OCI-LY7 (cell line): ENCODE measurements around the gene LTA4H. TPM values are rescaled to one million over a fixed set of nuclear protein-coding genes. Genes with fewer than 3 reads are reported as not detected.

Experiments
- BruUV-seq: library from RNA; stranded (reverse); fragments of 400-500 nt; replicated peaks from 2 replicates; lab custom pipeline; 2021; lab: Mats Ljungman, UMichigan
- CTCF ChIA-PET: fragments of 300-600 bp; sonication (Branson Sonifier 250); formaldehyde crosslinking; loops from one replicate; lab custom pipeline; 2022; ENCODE audit warnings: antibody characterized with exemption; ENCODE audit not compliant: unreplicated experiment; lab: Charles Lee
- POLR2A ChIA-PET: fragments of 300-600 bp; sonication (Branson Sonifier 250); formaldehyde crosslinking; loops from one replicate; lab custom pipeline; 2022; ENCODE audit warnings: antibody characterized with exemption; lab: Charles Lee
- DNase-seq: peaks from one replicate; pipeline ENCODE4 v3.0.0-alpha.2; 2015; ENCODE audit warnings: low spot score
- H2AFZ ChIP-seq: fragments of 200-600 bp; sonication (generic), shearing (Covaris generic); 2 replicates; pipeline ENCODE4 v1.6.1; 2014; ENCODE audit warnings: mild to moderate bottlenecking, antibody characterized with exemption, low read length, moderate library complexity
- H3K27ac ChIP-seq: fragments of 200-600 bp; sonication (generic); 2 replicates; pipeline ENCODE4 v1.5.1; 2014; ENCODE audit warnings: mixed run types, low read depth, mild to moderate bottlenecking, moderate library complexity, low read length, inconsistent platforms; ENCODE audit not compliant: poor library complexity, severe bottlenecking
- H3K36me3 ChIP-seq: fragments of 200-600 bp; sonication (generic); 2 replicates; pipeline ENCODE4 v1.6.1; 2014; ENCODE audit warnings: mild to moderate bottlenecking, antibody characterized with exemption, low read length, moderate library complexity, mixed read lengths; ENCODE audit not compliant: insufficient read depth
- H3K4me1 ChIP-seq: fragments of 200-600 bp; sonication (generic); 2 replicates; pipeline ENCODE4 v1.5.1; 2014; ENCODE audit warnings: mild to moderate bottlenecking, low read length; ENCODE audit not compliant: insufficient read depth, poor library complexity, severe bottlenecking
- H3K4me2 ChIP-seq: fragments of 200-600 bp; sonication (generic); 2 replicates; pipeline ENCODE4 v1.6.1; 2014; ENCODE audit warnings: mild to moderate bottlenecking, low read length
- H3K4me3 ChIP-seq: fragments of 200-600 bp; sonication (generic); 2 replicates; pipeline ENCODE4 v1.5.1; 2014; ENCODE audit warnings: mild to moderate bottlenecking, low read depth, low read length; ENCODE audit not compliant: poor library complexity, severe bottlenecking
- H3K79me2 ChIP-seq: fragments of 200-600 bp; sonication (generic); 2 replicates; pipeline ENCODE4 v1.6.1; 2016; ENCODE audit warnings: low read depth, mild to moderate bottlenecking, low read length, moderate library complexity, mixed read lengths; ENCODE audit not compliant: insufficient read depth
- H3K9me2 ChIP-seq: fragments of 200-600 bp; sonication (generic); 2 replicates; pipeline ENCODE4 v1.6.1; 2016; ENCODE audit warnings: mild to moderate bottlenecking, low read length, mixed read lengths; ENCODE audit not compliant: insufficient read depth
- H3K9me3 ChIP-seq: fragments of 200-600 bp; sonication (generic); 2 replicates; pipeline ENCODE4 v1.6.1; 2014; ENCODE audit warnings: mild to moderate bottlenecking, mixed run types, low read length, mixed read lengths
- H4K20me1 ChIP-seq: fragments of 200-600 bp; sonication (generic); 2 replicates; pipeline ENCODE4 v1.6.1; 2014; ENCODE audit warnings: mild to moderate bottlenecking, antibody characterized with exemption, low read length, moderate library complexity, mixed read lengths; ENCODE audit not compliant: insufficient read depth
- EZH2phosphoT487 ChIP-seq: fragments of 200-600 bp; sonication (generic); IDR thresholded peaks from 2 replicates; pipeline ENCODE4 v1.6.1; 2018; ENCODE audit warnings: low read depth, borderline replicate concordance, mild to moderate bottlenecking, mixed run types, antibody characterized with exemption, low read length, moderate library complexity, mixed read lengths
- intact Hi-C: fragments of 100-400 bp; cut with micrococcal nuclease; formaldehyde crosslinking; loops from one replicate; pipeline ENCODE4 v1.10.0; 2022; ENCODE audit not compliant: unreplicated experiment
- total RNA-seq, 2 experiments: library from RNA; depleted of rRNA in 1 of 2; stranded (reverse); fragments of >200 nt in 1 of 2; shearing (Covaris generic) in 1 of 2; gene quantifications; 2 replicates each; pipeline ENCODE4 v1.2.3, GENCODE V29; 2014 to 2022
- TF ChIP-seq, protein P1 (sequence below): fragments of 200-600 bp; sonication (generic); conservative IDR thresholded peaks from 2 replicates; pipeline ENCODE4 v1.5.1; 2014; ENCODE audit warnings: mild to moderate bottlenecking, antibody characterized with exemption, low read length, moderate library complexity, mixed read lengths

LTA4H gene
- total RNA-seq, 2 experiments from 2014 or later, result 86.7 to 122 TPM

DNA sequence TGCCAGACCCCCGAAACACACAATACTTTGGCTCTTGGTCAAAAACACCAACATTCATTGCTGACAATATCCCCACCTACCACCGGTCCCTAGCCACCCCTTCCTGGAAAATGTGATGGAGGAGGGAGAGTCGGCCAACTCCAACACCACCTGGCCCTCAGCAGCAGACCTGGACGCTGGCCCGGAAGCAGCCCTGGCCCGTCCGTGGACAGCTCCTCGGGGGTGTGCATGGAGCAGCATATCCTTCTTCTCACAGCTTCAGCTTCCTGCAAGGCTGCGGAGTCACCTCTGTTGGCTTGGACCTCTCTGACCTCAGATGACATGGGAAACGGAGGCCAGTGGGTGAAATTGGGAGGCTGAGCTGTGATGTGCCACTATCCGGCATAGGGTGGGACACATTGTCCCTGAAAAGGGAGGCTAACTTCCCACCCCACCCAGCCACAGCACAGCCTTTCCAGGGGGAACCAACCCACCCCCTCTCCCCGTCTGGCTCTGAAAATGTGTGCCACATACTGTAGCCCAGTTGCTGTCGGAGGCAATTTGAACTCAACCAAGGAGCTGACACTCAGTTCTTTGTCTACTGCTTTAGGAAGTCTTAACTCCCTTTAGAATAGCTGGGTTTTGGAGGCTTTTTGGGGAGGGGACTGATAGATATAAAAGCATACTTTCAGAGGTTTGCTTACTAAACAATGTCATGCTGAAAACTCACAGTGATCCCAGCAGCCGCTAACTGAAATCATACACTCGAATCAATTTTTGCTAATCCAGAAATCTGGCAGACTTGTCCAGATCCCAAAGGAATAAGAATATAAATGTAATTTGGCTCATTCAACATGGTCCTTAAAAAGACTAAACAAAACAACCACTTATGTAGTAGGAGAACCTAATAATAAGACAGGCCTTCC is 43.1 kb upstream of the LTA4H start:
- H3K4me3 ChIP-seq, result no peak overlapping the region
- no peaks in the 10 kb centered on the region for H3K9me2 ChIP-seq
- no peak overlapping the region for H3K4me2 ChIP-seq
- H3K27ac ChIP-seq, result no peak overlapping the region
- no peaks in the 10 kb centered on the region for H3K9me3 ChIP-seq
- ChIA-PET POLR2A (interaction anchor here (0.7 to 0.9 kb wide), 3 partner anchors 11 to 72 kb away, joined by 3 to 5 read pairs (median 3); no protein-coding TSS in a partner anchor), CTCF (interaction anchor here (0.6 kb wide), 1 partner anchor 604 kb away, joined by 21 read pairs; no protein-coding TSS in a partner anchor)
- no peaks in the 10 kb centered on the region for H4K20me1 ChIP-seq
- no peaks in the 10 kb centered on the region for H3K4me1 ChIP-seq
- TF ChIP-seq, protein P1, sequence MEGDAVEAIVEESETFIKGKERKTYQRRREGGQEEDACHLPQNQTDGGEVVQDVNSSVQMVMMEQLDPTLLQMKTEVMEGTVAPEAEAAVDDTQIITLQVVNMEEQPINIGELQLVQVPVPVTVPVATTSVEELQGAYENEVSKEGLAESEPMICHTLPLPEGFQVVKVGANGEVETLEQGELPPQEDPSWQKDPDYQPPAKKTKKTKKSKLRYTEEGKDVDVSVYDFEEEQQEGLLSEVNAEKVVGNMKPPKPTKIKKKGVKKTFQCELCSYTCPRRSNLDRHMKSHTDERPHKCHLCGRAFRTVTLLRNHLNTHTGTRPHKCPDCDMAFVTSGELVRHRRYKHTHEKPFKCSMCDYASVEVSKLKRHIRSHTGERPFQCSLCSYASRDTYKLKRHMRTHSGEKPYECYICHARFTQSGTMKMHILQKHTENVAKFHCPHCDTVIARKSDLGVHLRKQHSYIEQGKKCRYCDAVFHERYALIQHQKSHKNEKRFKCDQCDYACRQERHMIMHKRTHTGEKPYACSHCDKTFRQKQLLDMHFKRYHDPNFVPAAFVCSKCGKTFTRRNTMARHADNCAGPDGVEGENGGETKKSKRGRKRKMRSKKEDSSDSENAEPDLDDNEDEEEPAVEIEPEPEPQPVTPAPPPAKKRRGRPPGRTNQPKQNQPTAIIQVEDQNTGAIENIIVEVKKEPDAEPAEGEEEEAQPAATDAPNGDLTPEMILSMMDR, result no peak
- no peaks in the 10 kb centered on the region for H3K36me3 ChIP-seq
- no peaks in the 10 kb centered on the region for H3K79me2 ChIP-seq
- no TSS peak for BruUV-seq
- intact Hi-C loops, result loop anchor here (5.0 kb wide), 1 partner anchor 49 kb away; no protein-coding TSS in a partner anchor
- no peak overlapping the region for H2AFZ ChIP-seq
- DNase-seq, result no peak

DNA sequence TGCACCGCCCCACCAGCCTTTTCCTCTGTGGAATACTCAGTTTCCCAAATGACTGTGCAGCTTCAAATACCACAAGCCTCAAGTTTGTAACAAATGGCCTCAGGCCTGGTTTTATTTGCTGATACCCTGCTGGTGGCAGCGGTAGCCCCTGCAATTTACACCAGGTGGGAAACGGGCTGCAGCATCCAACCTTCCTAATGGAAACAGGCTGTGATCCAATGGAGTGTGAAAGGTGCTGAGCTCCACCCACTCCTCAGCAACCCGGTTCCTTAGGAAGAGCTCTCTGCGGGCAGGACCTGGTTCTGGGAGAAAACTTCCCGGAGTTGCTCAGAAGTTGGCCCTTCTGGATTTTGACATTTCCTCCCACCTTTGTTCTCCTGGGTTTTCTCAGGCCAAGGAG is 41.7 kb upstream of the LTA4H start:
- Histone ChIP-seq H3K4me1 (no peaks in the 10 kb centered on the region), H3K9me3 (no peaks in the 10 kb centered on the region), H3K9me2 (no peaks in the 10 kb centered on the region), H3K36me3 (no peaks in the 10 kb centered on the region), H3K4me2 (no peak overlapping the region), H3K79me2 (no peaks in the 10 kb centered on the region), H2AFZ (no peak overlapping the region), H4K20me1 (no peaks in the 10 kb centered on the region), H3K27ac (no peak overlapping the region), H3K4me3 (no peak overlapping the region)
- DNase-seq, result no peak
- no peak for TF ChIP-seq EZH2phosphoT487
- TF ChIP-seq, protein P1, result no peak
- intact Hi-C loops, result loop anchor here (5.0 kb wide), 1 partner anchor 50 kb away; no protein-coding TSS in a partner anchor
- BruUV-seq, result no TSS peak
- CTCF ChIA-PET, result no interaction called here
- POLR2A ChIA-PET, result interaction anchor here (0.6 kb wide), 1 partner anchor 13 kb away, joined by 3 read pairs; no protein-coding TSS in a partner anchor

DNA sequence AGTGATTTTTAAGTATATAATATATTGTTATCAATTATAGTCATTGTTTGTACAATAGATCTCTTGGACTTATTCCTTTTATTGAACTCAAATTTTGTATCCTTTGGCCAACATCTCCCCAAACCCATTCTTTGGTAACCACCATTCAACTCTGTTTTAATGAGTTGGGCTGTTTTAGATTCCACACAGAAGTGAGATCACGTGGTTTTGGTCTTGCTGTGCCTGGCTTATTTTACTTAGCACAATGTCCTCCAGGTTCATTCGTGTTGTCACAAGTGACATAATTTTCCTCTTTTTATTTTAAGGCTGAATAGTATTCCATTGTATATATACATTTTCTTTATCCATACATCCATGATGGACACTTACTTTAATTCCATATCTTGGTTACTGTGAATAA is 40.2 kb upstream of the LTA4H start:
- Histone ChIP-seq H3K9me2 (no peaks in the 10 kb centered on the region), H3K27ac (no peak overlapping the region), H4K20me1 (no peaks in the 10 kb centered on the region), H3K79me2 (no peaks in the 10 kb centered on the region), H3K4me2 (no peak overlapping the region), H3K36me3 (no peaks in the 10 kb centered on the region), H3K9me3 (no peaks in the 10 kb centered on the region), H3K4me1 (peaks cover 8% of the 10 kb centered on the region), H2AFZ (no peak overlapping the region), H3K4me3 (no peak overlapping the region)
- DNase-seq, result no peak
- ChIA-PET CTCF (no interaction called here), POLR2A (no interaction called here)
- no peak for TF ChIP-seq EZH2phosphoT487
- BruUV-seq, result no TSS peak
- intact Hi-C loops, result loop anchor here (5.0 kb wide), 1 partner anchor 52 kb away; no protein-coding TSS in a partner anchor
